VCaP (cell line): ENCODE results near the gene OLIG1.

Experiments used
- H3K27ac ChIP-seq: fragments of 450-650 bp; 2 replicates; pipeline ENCODE4 v1.5.1; 2017
- TF ChIP-seq, protein P1 (sequence below): fragments of 450-650 bp; conservative IDR thresholded peaks from 2 replicates; pipeline ENCODE4 v1.5.1; 2017; ENCODE audit warnings: mild to moderate bottlenecking, moderate library complexity

OLIG1 gene

DNA sequence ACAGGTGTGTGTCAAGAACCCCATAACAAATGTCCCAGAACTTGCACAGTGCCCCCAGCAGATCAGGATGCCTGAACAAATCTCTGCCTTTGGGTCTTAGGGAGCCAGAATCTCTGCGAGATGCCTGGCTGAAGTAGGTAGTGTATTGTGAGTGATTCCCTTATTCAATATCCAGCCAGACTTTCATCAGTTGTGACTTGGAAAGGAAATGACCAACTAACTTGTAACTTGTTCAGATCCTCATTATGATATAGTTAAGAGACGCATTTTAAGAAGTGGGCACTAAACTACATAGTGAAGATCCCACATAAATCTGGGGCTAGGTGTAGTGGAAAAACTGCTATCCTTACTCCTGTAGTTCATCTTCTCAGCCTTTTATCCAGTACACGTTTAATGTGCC, 32.4 kb upstream of the OLIG1 start:
- no peak overlapping the region for H3K27ac ChIP-seq
- TF ChIP-seq, protein P1, sequence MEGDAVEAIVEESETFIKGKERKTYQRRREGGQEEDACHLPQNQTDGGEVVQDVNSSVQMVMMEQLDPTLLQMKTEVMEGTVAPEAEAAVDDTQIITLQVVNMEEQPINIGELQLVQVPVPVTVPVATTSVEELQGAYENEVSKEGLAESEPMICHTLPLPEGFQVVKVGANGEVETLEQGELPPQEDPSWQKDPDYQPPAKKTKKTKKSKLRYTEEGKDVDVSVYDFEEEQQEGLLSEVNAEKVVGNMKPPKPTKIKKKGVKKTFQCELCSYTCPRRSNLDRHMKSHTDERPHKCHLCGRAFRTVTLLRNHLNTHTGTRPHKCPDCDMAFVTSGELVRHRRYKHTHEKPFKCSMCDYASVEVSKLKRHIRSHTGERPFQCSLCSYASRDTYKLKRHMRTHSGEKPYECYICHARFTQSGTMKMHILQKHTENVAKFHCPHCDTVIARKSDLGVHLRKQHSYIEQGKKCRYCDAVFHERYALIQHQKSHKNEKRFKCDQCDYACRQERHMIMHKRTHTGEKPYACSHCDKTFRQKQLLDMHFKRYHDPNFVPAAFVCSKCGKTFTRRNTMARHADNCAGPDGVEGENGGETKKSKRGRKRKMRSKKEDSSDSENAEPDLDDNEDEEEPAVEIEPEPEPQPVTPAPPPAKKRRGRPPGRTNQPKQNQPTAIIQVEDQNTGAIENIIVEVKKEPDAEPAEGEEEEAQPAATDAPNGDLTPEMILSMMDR: no peak

DNA sequence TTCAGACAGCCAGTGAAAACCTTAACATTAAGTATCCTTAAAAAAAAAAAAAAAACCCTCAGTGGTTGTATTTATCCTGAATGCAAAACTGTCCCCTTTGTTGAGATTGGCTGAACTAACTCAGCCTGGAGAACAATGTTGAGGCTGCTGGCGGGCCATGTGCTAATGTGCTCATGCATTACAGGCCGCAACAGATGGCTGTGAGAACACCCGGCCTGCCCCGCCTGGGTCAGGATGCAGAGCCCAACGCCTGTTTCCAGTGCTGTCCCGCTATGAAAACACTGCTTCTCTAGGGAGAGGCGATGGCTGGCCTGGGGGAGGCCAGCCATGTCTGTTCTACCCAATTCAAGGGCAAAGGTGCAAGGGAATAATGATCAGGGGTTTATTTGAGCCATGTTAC, 30.4 kb upstream of the OLIG1 start:
- H3K27ac ChIP-seq: no peak overlapping the region

GRCh38 chr21:33040215-33040614, 29.7 kb upstream of the OLIG1 start:
- TF ChIP-seq, protein P1: no peak
- H3K27ac ChIP-seq: no peak overlapping the region

More for the DNA sequence above, 30.4 kb upstream of the OLIG1 start:
- TF ChIP-seq, protein P1: no peak

GRCh38 chr21:33041981-33042380, 28.0 kb upstream of the OLIG1 start:
- TF ChIP-seq, protein P1: no peak
- no peak overlapping the region for H3K27ac ChIP-seq

DNA sequence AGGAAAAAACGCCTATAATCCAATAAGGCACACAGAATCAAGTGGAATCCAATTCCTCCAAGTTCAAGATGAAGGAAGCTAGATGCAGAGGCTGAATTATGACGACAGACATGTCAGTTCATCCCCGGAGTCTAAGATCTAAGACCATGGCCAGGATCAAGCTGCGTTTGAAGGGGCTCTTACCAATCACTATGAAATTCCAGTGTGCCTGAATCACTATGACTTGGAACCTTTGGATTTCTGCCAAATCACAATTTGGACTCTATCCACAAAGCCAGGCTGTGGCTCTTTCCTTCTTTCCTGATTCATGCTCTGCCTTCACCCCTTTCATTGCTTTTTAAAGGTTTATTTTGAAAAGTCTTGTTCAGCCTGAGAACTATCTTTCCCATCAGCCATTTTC, 27.1 kb upstream of the OLIG1 start:
- TF ChIP-seq, protein P1: no peak
- no peak overlapping the region for H3K27ac ChIP-seq

DNA sequence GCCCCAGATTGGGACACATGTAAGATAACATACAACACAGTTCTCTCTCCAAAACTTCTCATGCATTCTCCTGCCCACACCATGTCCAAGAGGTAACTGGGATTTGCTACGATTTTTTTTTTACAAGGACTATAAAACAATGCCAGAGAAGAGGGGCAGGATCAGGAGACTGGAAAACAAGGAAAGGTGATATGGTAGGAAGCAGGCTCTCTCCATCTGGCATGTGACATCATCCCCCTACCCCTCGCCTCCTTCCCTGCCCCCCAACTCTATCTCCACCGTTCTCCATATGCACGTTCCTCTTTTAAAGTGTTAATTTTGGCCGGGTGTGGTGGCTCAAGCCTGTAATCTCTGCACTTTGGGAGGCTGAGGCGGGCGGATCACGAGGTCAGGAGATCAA, 23.5 kb upstream of the OLIG1 start:
- no peak overlapping the region for H3K27ac ChIP-seq
- TF ChIP-seq, protein P1: no peak

DNA sequence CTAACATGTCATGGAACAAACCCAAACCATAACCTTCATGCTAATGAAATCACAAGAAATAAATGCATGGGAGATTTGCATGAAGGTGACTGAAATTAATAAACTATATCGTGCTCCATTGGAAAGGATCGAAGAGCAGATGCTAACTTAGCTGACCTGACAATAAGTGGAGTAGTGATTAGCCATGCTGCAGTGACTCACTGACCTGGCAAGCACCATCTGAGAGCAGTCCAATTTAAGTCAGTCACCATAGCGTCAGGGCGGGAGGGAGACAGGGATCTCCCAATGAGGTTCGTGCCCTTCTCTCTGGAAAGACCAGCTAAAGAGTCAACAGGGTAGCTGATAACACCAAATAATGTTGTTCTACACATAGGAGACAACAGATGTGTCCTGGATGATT, 22.7 kb upstream of the OLIG1 start:
- TF ChIP-seq, protein P1: no peak
- no peak overlapping the region for H3K27ac ChIP-seq

GRCh38 chr21:33051925-33052324, 18.0 kb upstream of the OLIG1 start:
- TF ChIP-seq, protein P1: no peak

More at GRCh38 chr21:33051925-33052324, 18.0 kb upstream of the OLIG1 start:
- no peak overlapping the region for H3K27ac ChIP-seq
